Prostate gland (tissue), 2 donors: ENCODE data around the gene CHCHD1.

ENCODE experiments used
- POLR2A ChIP-seq: fragments of 450-650 bp; IDR thresholded peaks from one replicate; pipeline ENCODE4 v1.6.1; 2016; ENCODE audit warnings: antibody characterized with exemption, mild to moderate bottlenecking
- POLR2AphosphoS5 ChIP-seq: sonication (generic); formaldehyde crosslinking; IDR thresholded peaks from one replicate; pipeline ENCODE4 v1.6.1; 2017; ENCODE audit warnings: antibody characterized with exemption
- TF ChIP-seq, protein P1 (sequence below), 4 experiments: fragments of 200-600 bp in 2 of 4; fragments of 450-650 bp in 2 of 4; sonication (generic) in 2 of 4; IDR thresholded peaks; 1 replicate in 3 of 4; 2 replicates in 1 of 4; pipeline ENCODE4 v1.5.1; 2016 to 2019; ENCODE audit warnings: antibody characterized with exemption in 4 of 4, mild to moderate bottlenecking in 2 of 4, moderate library complexity in 2 of 4

DNA sequence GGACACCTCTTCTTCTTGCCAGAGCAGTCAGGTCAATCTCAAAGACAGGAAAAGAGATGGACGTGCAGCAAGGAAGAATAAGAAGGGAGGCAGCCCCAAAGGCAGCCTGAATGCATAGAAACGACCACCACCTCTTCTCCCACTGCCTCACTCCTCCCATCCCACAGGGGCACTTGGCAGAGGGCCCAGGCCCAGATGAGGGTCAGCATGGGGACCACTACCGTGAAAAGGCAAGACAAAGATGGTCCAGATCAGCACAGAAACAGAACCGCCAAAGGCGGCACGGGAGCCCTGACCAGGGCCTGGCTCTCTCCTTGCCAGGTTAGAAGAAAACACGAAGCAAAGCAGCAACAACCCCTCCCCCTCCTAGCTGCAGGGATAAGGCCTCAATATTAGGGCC lies 31.5 kb downstream of the CHCHD1 start:
- TF ChIP-seq, protein P1, sequence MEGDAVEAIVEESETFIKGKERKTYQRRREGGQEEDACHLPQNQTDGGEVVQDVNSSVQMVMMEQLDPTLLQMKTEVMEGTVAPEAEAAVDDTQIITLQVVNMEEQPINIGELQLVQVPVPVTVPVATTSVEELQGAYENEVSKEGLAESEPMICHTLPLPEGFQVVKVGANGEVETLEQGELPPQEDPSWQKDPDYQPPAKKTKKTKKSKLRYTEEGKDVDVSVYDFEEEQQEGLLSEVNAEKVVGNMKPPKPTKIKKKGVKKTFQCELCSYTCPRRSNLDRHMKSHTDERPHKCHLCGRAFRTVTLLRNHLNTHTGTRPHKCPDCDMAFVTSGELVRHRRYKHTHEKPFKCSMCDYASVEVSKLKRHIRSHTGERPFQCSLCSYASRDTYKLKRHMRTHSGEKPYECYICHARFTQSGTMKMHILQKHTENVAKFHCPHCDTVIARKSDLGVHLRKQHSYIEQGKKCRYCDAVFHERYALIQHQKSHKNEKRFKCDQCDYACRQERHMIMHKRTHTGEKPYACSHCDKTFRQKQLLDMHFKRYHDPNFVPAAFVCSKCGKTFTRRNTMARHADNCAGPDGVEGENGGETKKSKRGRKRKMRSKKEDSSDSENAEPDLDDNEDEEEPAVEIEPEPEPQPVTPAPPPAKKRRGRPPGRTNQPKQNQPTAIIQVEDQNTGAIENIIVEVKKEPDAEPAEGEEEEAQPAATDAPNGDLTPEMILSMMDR (IDR thresholded peaks at IDR 0.05), result no peak
- TF ChIP-seq POLR2A, result no peak
- TF ChIP-seq POLR2AphosphoS5, result no peak
